A204.1 (cell line): ENCODE measurements around the gene ZER1.
"Not testable (repeated sequence)": the region's sequence is repeated elsewhere in the genome, so short reads cannot be mapped to it uniquely, and the experiment has no call there.

Experiments
- FAIRE-seq: peaks from 2 replicates; lab custom pipeline; 2012; peaks lifted over from hg19 to GRCh38; lab: Jason Lieb, UNC

ZER1 gene

GRCh38 chr9:128714586-128715435 is 56.9 kb downstream of the ZER1 start:
- no peak for FAIRE-seq

- no peak for FAIRE-seq
These were observed 57.7 kb downstream of the ZER1 start for GRCh38 chr9:128713941-128714573.

GRCh38 chr9:128713411-128713780 is 58.3 kb downstream of the ZER1 start:
- no peak for FAIRE-seq

- no peak for FAIRE-seq
These were observed 59.0 kb downstream of the ZER1 start for GRCh38 chr9:128712451-128713410.

GRCh38 chr9:128707446-128707845 is 64.3 kb downstream of the ZER1 start:
- FAIRE-seq = no peak

- FAIRE-seq = no peak
These were observed 64.9 kb downstream of the ZER1 start for GRCh38 chr9:128706671-128707381.

- FAIRE-seq = no peak
These were observed 65.7 kb downstream of the ZER1 start for GRCh38 chr9:128706045-128706444.

- no peak for FAIRE-seq
These were observed 66.4 kb downstream of the ZER1 start for GRCh38 chr9:128705051-128705965.

GRCh38 chr9:128704356-128704670 is 67.4 kb downstream of the ZER1 start:
- FAIRE-seq = no peak

GRCh38 chr9:128703616-128704355 is 67.9 kb downstream of the ZER1 start:
- no peak for FAIRE-seq

GRCh38 chr9:128702949-128703615 is 68.6 kb downstream of the ZER1 start:
- FAIRE-seq = no peak

- FAIRE-seq = no peak
These were observed 69.2 kb downstream of the ZER1 start, which contains the start of gene PKN3 for GRCh38 chr9:128702445-128702948. Gene PKN3, plus strand, starts transcription at chr9:128702503. Its CDS starts 413 bp downstream, at chr9:128702916.

GRCh38 chr9:128701227-128701854 is 70.4 kb downstream of the ZER1 start:
- FAIRE-seq = no peak

GRCh38 chr9:128699096-128699795 is 72.5 kb downstream of the ZER1 start:
- FAIRE-seq = not testable (repeated sequence)

GRCh38 chr9:128696923-128697707 is 74.6 kb downstream of the ZER1 start:
- no peak for FAIRE-seq

GRCh38 chr9:128694344-128694743 is 77.4 kb downstream of the ZER1 start:
- no peak for FAIRE-seq

- not testable (repeated sequence) for FAIRE-seq
These were observed 78.0 kb downstream of the ZER1 start for GRCh38 chr9:128693738-128694137.

GRCh38 chr9:128690684-128691034 is 81.1 kb downstream of the ZER1 start:
- no peak for FAIRE-seq
